GM12878 (cell line): ENCODE measurements around the gene KREMEN2. TPM values are rescaled to one million over a fixed set of nuclear protein-coding genes. Genes with fewer than 3 reads are reported as not detected.

Experiments used
- ATAC-seq: fragments of 200-7000 bp; cut with Tn5 transposase; 3 replicates; pipeline ENCODE4 v1.9.1; 2020; ENCODE audit warnings: mild to moderate bottlenecking, moderate library complexity
- BruUV-seq: library from RNA; stranded (reverse); fragments of 400-500 nt; replicated peaks from 2 replicates; lab custom pipeline; 2021; lab: Mats Ljungman, UMichigan
- CTCF ChIA-PET: fragments of 300-600 bp; sonication (Branson Sonifier 250); formaldehyde crosslinking; extraction: SDS; loops from one replicate; lab custom pipeline; 2021; ENCODE audit warnings: inconsistent platforms; lab: Yijun Ruan, JAX
- POLR2A ChIA-PET: fragments of 350-600 bp; formaldehyde crosslinking; extraction: SDS; loops from one replicate; lab custom pipeline; 2021; ENCODE audit warnings: inconsistent platforms; lab: Charles Lee
- RAD21 ChIA-PET: fragments of 300-600 bp; sonication (Branson Sonifier 250); formaldehyde crosslinking; loops from one replicate; lab custom pipeline; 2023; ENCODE audit warnings: antibody characterized with exemption; ENCODE audit not compliant: unreplicated experiment; lab: Charles Lee
- SMC1A ChIA-PET: fragments of 300-600 bp; sonication (Branson Sonifier 250); formaldehyde crosslinking; loops from one replicate; lab custom pipeline; 2023; ENCODE audit not compliant: unreplicated experiment, uncharacterized antibody; lab: Charles Lee
- DNase-seq: peaks from one replicate; pipeline ENCODE4 v3.0.0-alpha.2; 2011; ENCODE audit warnings: low read depth, low spot score
- FAIRE-seq: peaks from 3 replicates; lab custom pipeline; 2011; peaks lifted over from hg19 to GRCh38; lab: Jason Lieb, UNC
- H2AFZ ChIP-seq: 2 replicates; pipeline ENCODE4 v1.6.0; 2011; ENCODE audit warnings: low read depth, low read length, control low read depth; ENCODE audit not compliant: control insufficient read depth
- H3K27ac ChIP-seq: 2 replicates; pipeline ENCODE4 v1.5.1; 2011; ENCODE audit warnings: control low read depth; ENCODE audit not compliant: control insufficient read depth, insufficient read depth
- H3K27me3 ChIP-seq, 2 experiments: replicated peaks in 1 of 2; 2 replicates each; pipeline versions ENCODE4 v1.6.0 to v1.6.1; 2011; ENCODE audit warnings: low read length in 1 of 2; ENCODE audit not compliant: control insufficient read depth in 2 of 2, insufficient read depth in 2 of 2
- H3K36me3 ChIP-seq, 2 experiments: 2 replicates each; pipeline ENCODE4 v1.5.1; 2011; ENCODE audit warnings: low read length in 1 of 2; ENCODE audit not compliant: control insufficient read depth in 2 of 2, insufficient read depth in 2 of 2
- H3K4me1 ChIP-seq: 2 replicates; pipeline ENCODE4 v1.6.1; 2011; ENCODE audit warnings: mild to moderate bottlenecking, low read length, moderate library complexity, mixed read lengths; ENCODE audit not compliant: control insufficient read depth, insufficient read depth
- H3K4me2 ChIP-seq: 2 replicates; pipeline ENCODE4 v1.6.0; 2011; ENCODE audit warnings: control low read depth; ENCODE audit not compliant: control insufficient read depth, insufficient read depth
- H3K4me3 ChIP-seq: fragments of 200-600 bp; sonication (generic); 2 replicates; pipeline ENCODE4 v1.5.1; 2016
- H3K79me2 ChIP-seq: 2 replicates; pipeline ENCODE4 v1.6.0; 2011; ENCODE audit warnings: low read length; ENCODE audit not compliant: control insufficient read depth, insufficient read depth
- H3K9ac ChIP-seq: 2 replicates; pipeline ENCODE4 v1.8.0; 2011; ENCODE audit warnings: low read length, control low read depth, mixed read lengths; ENCODE audit not compliant: control insufficient read depth, insufficient read depth
- H3K9me3 ChIP-seq: replicated peaks from 3 replicates; pipeline ENCODE4 v1.5.1; 2011; ENCODE audit warnings: mild to moderate bottlenecking, low read length; ENCODE audit not compliant: control insufficient read depth, insufficient read depth
- H4K20me1 ChIP-seq: 2 replicates; pipeline ENCODE4 v1.6.0; 2011; ENCODE audit not compliant: control insufficient read depth, insufficient read depth
- FOXM1 ChIP-seq: IDR thresholded peaks from 2 replicates; pipeline ENCODE4 v1.6.1; 2012; ENCODE audit warnings: low read depth, mild to moderate bottlenecking, inconsistent platforms, low read length, moderate library complexity
- WGBS: methylation state at CpG from one replicate; pipeline ENCODE4 v1.1.6; 2016; ENCODE audit warnings: low lambda C conversion rate; ENCODE audit not compliant: insufficient replicate concordance, insufficient coverage; ENCODE audit errors: missing lambda C conversion rate; 5-methylcytosine and 5-hydroxymethylcytosine counted together
- in situ Hi-C: fragments of 300-500 bp; cut with MboI; formaldehyde crosslinking; loops from 9 replicates; pipeline ENCODE4 v1.14.3; 2018; ENCODE audit warnings: mixed read lengths
- intact Hi-C: fragments of 100-400 bp; cut with micrococcal nuclease; formaldehyde crosslinking; loops from one replicate; pipeline ENCODE4 v1.14.2; 2022; ENCODE audit not compliant: unreplicated experiment
- polyA plus RNA-seq, 11 experiments: library from polyadenylated mRNA; depleted of rRNA in 4 of 11; unstranded in 6 of 11; stranded (reverse) in 5 of 11; fragments of >200 nt; fragmentation: Nextera tagmentation in 4 of 11; fragmentation: Illumina TruSeq in 1 of 11; extraction: Ambion mirVana in 4 of 11; extraction: Trizol in 1 of 11; gene quantifications; 1 replicate in 1 of 11; 2 replicates in 10 of 11; pipeline versions ENCODE4 v1.2.1 to v1.2.3, GENCODE V29; 2011 to 2016; ENCODE audit warnings: inconsistent platforms in 2 of 11, missing spikeins in 2 of 11, low read depth in 1 of 11
- total RNA-seq, 4 experiments: library from RNA; depleted of rRNA in 3 of 4; stranded (reverse); fragments of >200 nt in 3 of 4; fragmentation: Illumina TruSeq in 1 of 4; extraction: Trizol in 1 of 4; gene quantifications; 2 replicates each; pipeline versions ENCODE4 v1.2.1 to v1.2.3, GENCODE V29; 2013 to 2021
- TF ChIP-seq, protein P1 (sequence below): fragments of 450-650 bp; IDR thresholded peaks from 2 replicates; pipeline ENCODE4 v1.6.1; 2016; ENCODE audit warnings: mild to moderate bottlenecking, moderate library complexity, borderline replicate concordance

Gene KREMEN2
- total and polyA plus RNA-seq, 10 of the 15 experiments (the other 5 are each of a cell fraction or from before 2014, with no cell fraction given) = 0.06 to 3.7 (median 0.83) TPM; not detected in 2

DNA sequence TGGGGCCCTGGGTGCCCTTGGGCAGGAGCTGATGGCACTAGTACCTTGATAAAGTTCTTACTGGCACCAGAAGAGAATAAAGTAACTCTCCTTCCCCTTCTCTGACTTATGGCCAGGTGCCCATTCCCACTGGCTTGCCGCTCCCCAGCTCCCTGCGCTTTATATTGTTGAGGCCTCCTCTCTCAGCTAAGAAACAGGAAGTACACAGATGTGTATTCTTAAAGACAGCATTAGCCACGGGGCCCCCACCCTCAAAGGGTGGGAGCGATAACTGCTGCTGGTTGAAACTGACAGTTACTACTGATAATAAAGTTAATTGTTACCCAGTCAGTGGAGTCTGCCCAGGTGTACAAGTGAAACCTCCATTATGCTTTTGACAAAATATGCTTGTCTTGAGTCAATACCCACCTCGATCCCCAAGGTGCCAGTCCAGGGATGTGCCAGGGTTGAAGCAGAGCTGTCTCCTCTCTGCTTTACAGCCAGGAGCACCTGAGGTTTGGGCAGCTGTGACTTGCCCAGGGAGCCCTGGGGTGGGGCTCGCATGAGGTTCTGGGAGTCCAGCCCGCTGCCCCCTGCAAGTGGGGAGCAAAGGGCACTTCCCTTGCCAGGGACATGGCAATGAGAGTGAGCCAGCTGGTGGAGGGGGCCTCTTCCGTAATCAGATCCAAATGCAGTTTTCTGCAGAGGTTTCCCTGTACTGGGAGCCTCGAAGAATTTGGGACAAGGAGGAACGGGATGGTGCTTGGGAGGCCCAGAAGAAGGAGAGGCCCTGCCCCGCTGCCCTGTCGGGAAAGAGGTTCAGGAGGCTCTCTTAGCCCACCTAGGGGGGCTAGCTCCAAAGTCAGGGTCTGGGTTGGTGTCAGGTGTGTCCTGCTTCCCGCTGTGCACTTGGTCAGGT lies 43.2 kb downstream of the KREMEN2 start:
- TF ChIP-seq, protein P1, sequence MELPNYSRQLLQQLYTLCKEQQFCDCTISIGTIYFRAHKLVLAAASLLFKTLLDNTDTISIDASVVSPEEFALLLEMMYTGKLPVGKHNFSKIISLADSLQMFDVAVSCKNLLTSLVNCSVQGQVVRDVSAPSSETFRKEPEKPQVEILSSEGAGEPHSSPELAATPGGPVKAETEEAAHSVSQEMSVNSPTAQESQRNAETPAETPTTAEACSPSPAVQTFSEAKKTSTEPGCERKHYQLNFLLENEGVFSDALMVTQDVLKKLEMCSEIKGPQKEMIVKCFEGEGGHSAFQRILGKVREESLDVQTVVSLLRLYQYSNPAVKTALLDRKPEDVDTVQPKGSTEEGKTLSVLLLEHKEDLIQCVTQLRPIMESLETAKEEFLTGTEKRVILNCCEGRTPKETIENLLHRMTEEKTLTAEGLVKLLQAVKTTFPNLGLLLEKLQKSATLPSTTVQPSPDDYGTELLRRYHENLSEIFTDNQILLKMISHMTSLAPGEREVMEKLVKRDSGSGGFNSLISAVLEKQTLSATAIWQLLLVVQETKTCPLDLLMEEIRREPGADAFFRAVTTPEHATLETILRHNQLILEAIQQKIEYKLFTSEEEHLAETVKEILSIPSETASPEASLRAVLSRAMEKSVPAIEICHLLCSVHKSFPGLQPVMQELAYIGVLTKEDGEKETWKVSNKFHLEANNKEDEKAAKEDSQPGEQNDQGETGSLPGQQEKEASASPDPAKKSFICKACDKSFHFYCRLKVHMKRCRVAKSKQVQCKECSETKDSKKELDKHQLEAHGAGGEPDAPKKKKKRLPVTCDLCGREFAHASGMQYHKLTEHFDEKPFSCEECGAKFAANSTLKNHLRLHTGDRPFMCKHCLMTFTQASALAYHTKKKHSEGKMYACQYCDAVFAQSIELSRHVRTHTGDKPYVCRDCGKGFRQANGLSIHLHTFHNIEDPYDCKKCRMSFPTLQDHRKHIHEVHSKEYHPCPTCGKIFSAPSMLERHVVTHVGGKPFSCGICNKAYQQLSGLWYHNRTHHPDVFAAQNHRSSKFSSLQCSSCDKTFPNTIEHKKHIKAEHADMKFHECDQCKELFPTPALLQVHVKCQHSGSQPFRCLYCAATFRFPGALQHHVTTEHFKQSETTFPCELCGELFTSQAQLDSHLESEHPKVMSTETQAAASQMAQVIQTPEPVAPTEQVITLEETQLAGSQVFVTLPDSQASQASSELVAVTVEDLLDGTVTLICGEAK = peak; percentile 67; the same call in 1 of the 2 replicates
- TF ChIP-seq FOXM1 = no peak
- RAD21 ChIA-PET = interaction anchor here (1.5 to 2.1 kb wide), 2 partner anchors 15 to 21 kb away, joined by 7 to 8 read pairs; no protein-coding TSS in a partner anchor
- no peaks in the 10 kb centered on the region for H3K9me3 ChIP-seq
- H3K9ac ChIP-seq = no peak overlapping the region
- H3K4me2 ChIP-seq = peak overlapping the region; percentile 26; the same call in 1 of the 2 replicates
- no peak overlapping the region for H3K27ac ChIP-seq
- ATAC-seq (no peak), DNase-seq (no peak), FAIRE-seq (peak; percentile 41)
- in situ Hi-C loops = no loop called here
- no peaks in the 10 kb centered on the region for H3K79me2 ChIP-seq
- H3K36me3 ChIP-seq = no peaks in the 10 kb centered on the region
- peaks cover 17% of the 10 kb centered on the region for H3K4me1 ChIP-seq
- no peak overlapping the region; the same call in 1 of the 2 replicates for H2AFZ ChIP-seq
- BruUV-seq = no TSS peak
- CTCF ChIA-PET = interaction anchor here (0.9 to 11.3 kb wide), 2 partner anchors 19 to 52 kb away, joined by 3 to 421 read pairs; partner anchors contain the start of genes CLDN6, HCFC1R1, THOC6 and TNFRSF12A
- H3K4me3 ChIP-seq = no peak overlapping the region
- SMC1A ChIA-PET = interaction anchor here (7.2 kb wide), 1 partner anchor 19 kb away, joined by 91 read pairs; the partner anchor contains the start of genes HCFC1R1 and THOC6
- peaks cover 0 to 17% of the 10 kb centered on the region in 2 experiments for H3K27me3 ChIP-seq
- 28% methylated on average over 13 of the region's 13 CpGs for WGBS
- H4K20me1 ChIP-seq = no peaks in the 10 kb centered on the region
- intact Hi-C loops = no loop called here
- POLR2A ChIA-PET = interaction anchor here (0.6 to 2.1 kb wide), 4 partner anchors 12 to 25 kb away, joined by 3 to 5 read pairs (median 4); partner anchors contain the start of gene TNFRSF12A
